ENCODE results near the gene WFDC1.

WFDC1 gene

DNA sequence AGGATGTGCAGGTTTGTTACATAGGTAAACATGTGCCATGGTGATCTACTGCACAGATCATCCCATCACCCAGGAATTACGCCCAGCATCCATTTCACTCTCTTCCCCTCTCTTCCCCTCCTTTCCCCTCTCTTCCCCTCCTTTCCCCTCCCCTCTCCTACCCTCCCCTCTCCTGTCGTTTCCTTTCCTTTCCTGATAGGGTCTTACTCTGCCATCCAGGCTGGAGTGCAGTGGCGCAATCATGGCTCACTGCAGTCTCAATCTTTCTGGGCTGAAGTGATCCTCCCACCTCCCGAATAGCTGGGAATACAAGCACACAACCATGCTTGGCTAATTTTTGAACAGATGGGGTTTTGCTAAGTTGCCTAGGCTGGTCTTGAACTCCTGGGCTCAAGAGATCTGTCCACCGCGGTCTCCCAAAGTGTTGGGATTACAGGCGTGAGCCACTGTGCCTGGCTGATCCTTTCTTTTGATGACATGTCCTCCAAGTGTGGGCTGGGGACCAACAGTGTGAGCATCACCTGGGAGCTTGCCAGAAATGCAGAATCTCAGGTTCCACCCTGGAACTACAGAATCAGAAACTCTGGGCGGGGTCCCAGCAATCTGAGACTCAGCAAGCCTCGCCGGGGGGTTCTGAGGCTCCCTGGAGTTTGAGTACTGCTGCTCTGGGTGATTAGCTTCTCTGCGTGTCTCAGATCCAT, 84.5 kb downstream of the WFDC1 start:
- no peak for DNase-seq (ENCODE audit: low spot score)

Data from COLO829 (cell line).